Ovary (tissue), 9 donors: ENCODE measurements around the gene EYA2. TPM values are rescaled to one million over a fixed set of nuclear protein-coding genes. Genes with fewer than 3 reads are reported as not detected.

Experiments
- DNase-seq, 5 donors: peaks; one replicate each; pipeline ENCODE4 v3.0.0-alpha.2; 2019 to 2020
- H3K27ac ChIP-seq, 2 donors: fragments of 200-600 bp; one replicate each; pipeline versions ENCODE4 v1.5.1 to v1.8.0; 2019 to 2022
- H3K27me3 ChIP-seq: fragments of 200-600 bp; one replicate; pipeline ENCODE4 v1.8.0; 2022
- H3K36me3 ChIP-seq: fragments of 200-600 bp; sonication (generic); one replicate; pipeline ENCODE4 v1.5.1; 2019
- H3K4me1 ChIP-seq: one replicate; pipeline ENCODE4 v1.8.1; 2013; ENCODE audit warnings: mild to moderate bottlenecking, moderate library complexity; ENCODE audit not compliant: insufficient read depth
- H3K4me3 ChIP-seq: fragments of 200-600 bp; sonication (generic); one replicate; pipeline ENCODE4 v1.5.1; 2017
- H3K9me3 ChIP-seq, 2 donors: fragments of 200-600 bp in 1 of 2; sonication (generic) in 1 of 2; one replicate each; pipeline versions ENCODE4 v1.5.1 to v1.8.1; 2013 to 2019; ENCODE audit warnings: mild to moderate bottlenecking in 1 of 2, moderate library complexity in 1 of 2
- CTCF ChIP-seq, 3 donors: fragments of 450-650 bp in 2 of 3; fragments of 200-600 bp in 1 of 3; IDR thresholded peaks; one replicate each; pipeline versions ENCODE4 v1.5.1 to v1.8.0; 2016 to 2022; ENCODE audit warnings: antibody characterized with exemption in 3 of 3, mild to moderate bottlenecking in 1 of 3
- EP300 ChIP-seq: sonication (generic); formaldehyde crosslinking; IDR thresholded peaks from one replicate; pipeline ENCODE4 v1.6.1; 2017; ENCODE audit warnings: antibody characterized with exemption
- POLR2A ChIP-seq: fragments of 450-650 bp; IDR thresholded peaks from one replicate; pipeline ENCODE4 v1.6.1; 2017; ENCODE audit warnings: antibody characterized with exemption, mild to moderate bottlenecking, moderate library complexity
- WGBS, 3 donors: extraction: QIAGEN DNeasy Blood & Tissue Kit in 1 of 3; methylation state at CpG; one replicate each; pipeline versions ENCODE4 v1.1.5 to v1.1.7; 2013 to 2017; 5-methylcytosine and 5-hydroxymethylcytosine counted together
- intact Hi-C, 4 donors: fragments of 100-400 bp; cut with DNase I; formaldehyde crosslinking; loops; one replicate each; pipeline versions ENCODE4 v1.11.0 to v1.15.1; 2022 to 2023
- polyA plus RNA-seq, 2 donors: library from polyadenylated mRNA; stranded (reverse); fragments of 200-250 nt in 1 of 2; fragments of 350-450 nt in 1 of 2; fragmentation: Illumina TruSeq in 1 of 2; extraction: RNeasy Lipid Tissue Mini Kit (QIAGEN cat#74804) in 1 of 2; gene quantifications; one replicate each; pipeline ENCODE4 v1.2.3, GENCODE V29; 2013 to 2014
- total RNA-seq, 7 donors: library from RNA; depleted of rRNA in 2 of 7; stranded (reverse); fragments of >200 nt in 2 of 7; fragmentation: NEBNext Ultra II Directional in 3 of 7; extraction: Animal tissue kit (Norgen Biotek cat#: 25700) in 3 of 7; gene quantifications; one replicate each; pipeline versions ENCODE4 v1.1.0 to v1.2.4, GENCODE V29; 2016 to 2023
- donor health status: DM: no; HTN: no; CAD: no; lungs with moderate emphysema.
- donor health status: DM: no; HTN: no; CAD: no.
- donor health status: Bipolar disorder and iron deficiency.
- donor health status: DM: yes; HTN: yes; CAD: no.
- donor health status: DM: no; HTN: no; CAD: no.
- donor health status: DM: yes; HTN: yes; CAD: no.

The EYA2 gene
- total and polyA plus RNA-seq, 9 donors: 0.18 to 7.6 (median 1.7) TPM

GRCh38 chr20:46890682-46891081 lies 4.0 kb upstream of the EYA2 start:
- Histone ChIP-seq H3K27me3 (no peaks in the 10 kb centered on the region), H3K4me3 (no peak overlapping the region), H3K9me3 (no peaks in the 10 kb centered on the region), H3K27ac (no peak overlapping the region), H3K4me1 (no peaks in the 10 kb centered on the region), H3K36me3 (no peaks in the 10 kb centered on the region)
- TF ChIP-seq CTCF (IDR thresholded peaks at IDR 0.05) (no peak), POLR2A (no peak), EP300 (no peak)
- intact Hi-C loops: no loop called here
- no peak for DNase-seq

- 76 to 81% (median 80%) methylated on average over 3 of the region's 3 CpGs for WGBS, 3 donors
- Histone ChIP-seq H3K27me3 (no peaks in the 10 kb centered on the region), H3K27ac (no peak overlapping the region), H3K9me3 (no peaks in the 10 kb centered on the region), H3K4me1 (no peaks in the 10 kb centered on the region), H3K36me3 (no peaks in the 10 kb centered on the region), H3K4me3 (no peak overlapping the region)
- intact Hi-C loops: no loop called here
- TF ChIP-seq EP300 (no peak), CTCF (IDR thresholded peaks at IDR 0.05) (no peak), POLR2A (no peak)
- no peak for DNase-seq
These were observed 1.6 kb upstream of the EYA2 start for GRCh38 chr20:46893051-46893450.

- Histone ChIP-seq H3K27me3 (no peaks in the 10 kb centered on the region), H3K36me3 (no peaks in the 10 kb centered on the region), H3K4me1 (no peaks in the 10 kb centered on the region), H3K9me3 (no peaks in the 10 kb centered on the region), H3K4me3 (peak overlapping the region; percentile 36), H3K27ac (no peak overlapping the region)
- WGBS, 3 donors: 20 to 26% (median 23%) methylated on average over 9 to 11 of the region's 11 CpGs
- intact Hi-C loops: no loop called here
- TF ChIP-seq EP300 (no peak), CTCF (IDR thresholded peaks at IDR 0.05) (no peak), POLR2A (no peak)
- DNase-seq: no peak
These were observed 615 bp upstream of the EYA2 start for GRCh38 chr20:46893877-46894578.

GRCh38 chr20:46894971-46895905 lies 595 bp downstream of the EYA2 start:
- no peak for TF ChIP-seq POLR2A
- no peak for TF ChIP-seq CTCF (IDR thresholded peaks at IDR 0.05)
- TF ChIP-seq EP300: no peak
- Histone ChIP-seq H3K4me1 (no peaks in the 10 kb centered on the region), H3K27me3 (no peaks in the 10 kb centered on the region), H3K27ac (no peak overlapping the region), H3K36me3 (no peaks in the 10 kb centered on the region), H3K4me3 (peak overlapping the region; percentile 36), H3K9me3 (no peaks in the 10 kb centered on the region)
- DNase-seq: no peak
- WGBS, 3 donors: 1 to 2% (median 1%) methylated on average over 33 to 65 of the region's 65 CpGs
- intact Hi-C loops: no loop called here
